Measurements from ENCODE around the gene WTIP.
"Not testable (repeated sequence)": the region's sequence is repeated elsewhere in the genome, so short reads cannot be mapped to it uniquely, and the experiment has no call there.

WTIP gene

GRCh38 chr19:34480971-34481841, at the start of gene WTIP:
Gene WTIP (plus strand): TSS chr19:34481758. CDS start chr19:34481975, 217 bp downstream.
- no peak for DNase-seq (ENCODE audit: low read depth in 4 of 4, low spot score in 1 of 4)

GRCh38 chr19:34432797-34433196, 48.8 kb upstream of the WTIP start:
- no peak for DNase-seq (ENCODE audit: low read depth in 4 of 4, low spot score in 1 of 4)

- no peak for DNase-seq (ENCODE audit: low read depth in 4 of 4, low spot score in 1 of 4)
Measured at GRCh38 chr19:34436716-34437115, 44.8 kb upstream of the WTIP start.

GRCh38 chr19:34448191-34448590, 33.4 kb upstream of the WTIP start:
- no peak for DNase-seq (ENCODE audit: low read depth in 4 of 4, low spot score in 1 of 4)

DNA sequence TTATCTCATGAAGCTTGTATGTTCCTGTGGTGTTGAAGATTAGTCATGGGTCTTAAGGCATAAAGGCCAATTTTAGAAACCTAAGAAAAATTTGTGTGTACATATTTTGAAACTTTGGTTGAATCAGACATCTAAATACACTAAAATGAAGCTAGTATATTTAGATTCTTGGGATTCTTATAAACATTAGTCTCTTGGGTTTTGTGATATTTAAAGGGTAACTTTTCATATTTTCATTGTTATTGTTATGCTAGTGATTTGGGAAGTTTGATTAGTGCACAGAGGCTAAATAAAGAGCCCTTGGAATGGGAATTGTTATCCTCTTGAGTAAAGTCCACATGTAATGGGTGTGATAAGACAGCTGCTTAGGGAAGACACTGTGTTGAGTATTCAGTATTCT, 28.8 kb upstream of the WTIP start:
- no peak for DNase-seq (ENCODE audit: low read depth in 4 of 4, low spot score in 1 of 4)

GRCh38 chr19:34454091-34454490, 27.5 kb upstream of the WTIP start:
- no peak for DNase-seq (ENCODE audit: low read depth in 4 of 4, low spot score in 1 of 4)

GRCh38 chr19:34454685-34455084, 26.9 kb upstream of the WTIP start:
- no peak for DNase-seq (ENCODE audit: low read depth in 4 of 4, low spot score in 1 of 4)

DNA sequence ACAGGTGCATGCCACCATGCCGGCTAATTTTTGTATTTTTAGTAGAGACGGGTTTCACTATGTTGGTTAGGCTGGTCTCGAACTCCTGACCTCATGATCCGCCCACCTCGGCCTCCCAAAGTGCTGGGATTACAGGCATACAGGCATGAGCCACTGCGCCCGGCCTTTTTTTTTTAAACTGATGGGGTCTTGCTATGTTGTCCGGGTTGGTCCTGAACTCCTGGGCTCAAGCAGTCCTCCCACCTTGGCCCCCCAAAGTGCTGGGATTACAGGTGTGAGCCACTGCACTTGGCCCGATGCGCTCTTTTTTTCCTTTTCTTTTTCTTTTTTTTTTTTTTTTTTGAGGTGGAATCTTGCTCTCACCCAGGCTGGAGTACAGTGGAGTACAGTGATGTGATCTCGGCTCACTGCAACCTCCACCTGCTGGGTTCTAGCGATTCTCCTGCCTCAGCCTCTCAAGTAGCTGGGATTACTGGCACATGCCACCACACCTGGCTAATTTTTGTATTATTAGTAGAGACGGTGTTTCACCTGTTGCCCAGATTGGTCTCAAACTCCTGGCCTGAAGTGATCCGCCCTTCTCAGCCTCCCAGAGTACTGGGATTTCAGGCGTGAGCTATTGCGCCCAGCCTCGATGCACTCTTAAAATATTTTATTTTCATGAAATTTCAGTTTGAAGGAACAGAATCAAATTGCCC, 25.6 kb upstream of the WTIP start:
- DNase-seq (ENCODE audit: low read depth in 4 of 4, low spot score in 1 of 4) = not testable (repeated sequence)

GRCh38 chr19:34457446-34457845, 24.1 kb upstream of the WTIP start:
- DNase-seq (ENCODE audit: low read depth in 4 of 4, low spot score in 1 of 4) = no peak

DNA sequence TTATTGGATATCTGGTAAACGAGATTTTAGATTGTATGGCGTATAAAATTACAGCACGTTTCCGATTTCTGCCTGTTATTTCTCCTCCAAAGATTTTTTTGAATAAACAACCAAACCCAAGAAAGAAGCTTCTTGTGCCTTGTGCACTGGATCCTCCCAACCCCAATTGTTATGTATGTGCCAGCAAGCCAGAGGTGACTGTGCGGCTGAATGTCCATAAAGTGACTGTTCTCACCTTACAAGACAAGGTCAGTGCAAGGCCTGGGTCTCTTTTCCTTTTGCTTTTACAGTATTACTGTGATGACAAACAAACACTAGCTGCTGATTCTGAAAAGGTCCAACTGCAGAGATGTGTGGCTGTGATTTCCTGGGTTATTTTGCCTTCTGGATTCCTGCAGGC, 22.9 kb upstream of the WTIP start:
- DNase-seq (ENCODE audit: low read depth in 4 of 4, low spot score in 1 of 4) = no peak

DNA sequence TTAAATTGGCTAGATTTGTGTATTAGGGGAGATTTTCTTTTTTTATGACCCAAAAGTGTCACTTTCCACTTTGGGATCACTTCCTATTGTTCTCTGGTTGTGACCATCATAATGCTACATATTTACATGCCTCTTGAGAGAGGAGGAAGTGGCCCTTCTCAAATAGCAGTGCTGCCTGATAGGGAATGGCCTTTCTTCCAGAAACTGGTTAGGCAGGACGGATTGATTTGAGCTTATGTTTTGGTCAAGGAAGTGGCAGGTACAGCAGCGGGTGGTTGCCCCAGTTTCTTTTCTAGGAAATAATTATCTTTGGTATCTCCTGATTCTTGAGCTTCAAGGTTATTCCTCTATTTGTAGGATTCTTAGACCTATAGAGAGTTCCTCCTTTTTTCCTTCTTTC, 21.9 kb upstream of the WTIP start:
- DNase-seq (ENCODE audit: low read depth in 4 of 4, low spot score in 1 of 4) = no peak

DNA sequence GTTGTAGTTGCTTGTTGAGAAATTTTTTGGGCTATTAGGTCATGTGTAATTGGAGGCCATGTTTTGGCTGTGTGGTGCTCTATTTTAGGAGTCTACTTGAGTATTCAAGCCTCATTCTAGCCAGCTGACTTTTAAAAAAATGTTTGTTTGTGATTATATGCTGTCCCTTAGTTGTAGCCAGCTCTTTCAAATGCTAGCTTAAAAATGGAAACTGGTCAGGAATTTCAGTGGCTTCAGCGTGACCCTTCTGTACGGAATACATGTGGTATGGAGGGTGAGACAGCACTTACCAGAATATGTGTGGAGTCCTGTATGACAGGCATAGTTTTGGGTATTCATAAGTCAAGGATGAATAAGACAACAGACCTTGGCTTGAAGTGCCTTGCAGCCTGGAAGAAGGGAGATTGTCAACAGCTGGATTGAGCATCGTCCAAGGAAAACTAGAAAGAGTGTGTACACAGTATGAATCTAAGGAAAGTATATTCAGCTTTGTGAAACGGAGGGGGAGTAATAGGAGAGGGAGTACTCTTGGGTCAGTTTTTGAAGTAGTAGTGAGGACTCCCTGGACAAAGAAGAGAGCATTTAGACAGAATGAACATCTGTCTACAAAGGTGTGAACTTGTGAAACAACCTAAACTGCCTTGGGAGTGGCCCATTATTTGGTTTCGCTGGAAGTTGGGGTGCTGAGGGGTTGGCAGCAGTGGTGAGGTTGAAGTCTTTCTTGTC, 20.0 kb upstream of the WTIP start:
- no peak for DNase-seq (ENCODE audit: low read depth in 4 of 4, low spot score in 1 of 4)

GRCh38 chr19:34464785-34465184, 16.8 kb upstream of the WTIP start:
- DNase-seq (ENCODE audit: low read depth in 4 of 4, low spot score in 1 of 4) = not testable (repeated sequence)

- DNase-seq (ENCODE audit: low read depth in 4 of 4, low spot score in 1 of 4) = no peak
Measured at GRCh38 chr19:34468409-34468808, 13.1 kb upstream of the WTIP start.

- DNase-seq (ENCODE audit: low read depth in 4 of 4, low spot score in 1 of 4) = not testable (repeated sequence)
Measured at GRCh38 chr19:34469026-34469425, 12.5 kb upstream of the WTIP start.

DNA sequence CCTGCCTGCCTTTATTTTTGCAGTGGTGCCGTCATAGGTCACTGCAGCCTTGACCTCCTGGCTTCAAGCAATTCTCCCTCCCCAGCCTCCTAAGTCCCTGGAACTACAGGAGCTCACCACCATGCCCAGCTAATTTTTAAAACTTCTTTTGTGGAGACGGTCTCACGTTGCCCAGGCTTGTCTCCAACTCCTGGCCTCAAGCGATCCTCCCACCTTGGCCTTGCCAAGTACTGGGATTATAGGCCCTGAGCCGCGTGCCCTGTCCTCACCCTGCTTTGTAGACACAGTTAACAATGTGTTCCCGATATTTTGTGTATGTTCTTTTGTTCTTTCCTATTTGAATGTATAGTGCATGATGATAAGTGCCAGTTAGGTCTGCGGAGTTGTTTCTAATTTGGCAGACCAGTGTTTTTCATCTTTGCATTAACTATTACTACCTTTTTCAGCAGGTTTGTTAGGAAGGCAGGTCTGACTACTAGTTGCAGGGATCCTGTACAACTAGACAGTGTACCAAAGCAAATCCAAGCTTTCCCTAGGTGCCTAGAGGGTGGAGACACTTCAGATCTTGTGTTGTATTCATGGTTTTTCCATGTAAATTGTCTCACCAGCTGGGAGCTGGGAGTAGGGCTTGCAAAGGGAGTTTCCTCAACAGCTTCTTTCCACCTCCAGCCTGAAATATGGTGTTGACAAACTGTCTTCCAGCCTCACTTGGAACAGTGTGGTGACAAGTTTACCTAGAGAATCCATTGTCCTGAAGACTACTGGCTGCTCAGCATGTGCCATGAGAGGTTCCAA, 9.5 kb upstream of the WTIP start:
- no peak for DNase-seq (ENCODE audit: low read depth in 4 of 4, low spot score in 1 of 4)

DNA sequence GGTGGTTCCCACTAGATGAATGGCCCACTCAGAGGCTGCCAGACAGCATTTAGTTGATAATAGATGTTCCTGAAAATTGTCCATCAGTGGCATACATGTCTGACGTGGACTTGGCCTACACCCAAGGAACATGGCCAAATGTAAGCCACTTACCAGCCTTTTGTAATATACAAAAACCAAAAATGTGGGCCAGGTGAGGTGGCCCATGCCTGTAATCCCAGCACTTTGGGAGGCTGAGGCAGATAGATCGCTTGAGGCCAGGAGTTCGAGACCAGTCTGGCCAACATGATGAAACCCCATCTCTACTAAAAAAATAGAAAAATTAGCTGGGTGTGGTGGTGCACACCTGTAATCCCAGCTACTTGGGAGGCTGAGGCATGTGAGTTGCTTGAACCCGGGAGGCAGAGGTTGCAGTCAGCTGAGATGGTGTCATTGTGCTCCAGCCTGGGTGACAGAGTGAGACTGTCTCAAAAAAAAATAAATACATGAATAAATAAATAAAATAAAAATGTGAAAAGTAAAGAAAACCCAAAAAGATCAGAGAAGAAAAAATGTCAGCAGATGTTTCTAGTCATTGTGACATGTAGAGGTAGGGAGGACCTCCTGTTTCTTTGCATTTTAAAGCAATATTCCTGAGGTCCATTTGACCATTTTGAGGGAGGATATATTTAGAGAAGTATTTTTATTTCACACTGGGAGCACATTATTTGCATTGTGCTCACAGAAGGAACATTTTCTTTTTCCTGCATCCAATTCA, 7.1 kb upstream of the WTIP start:
- no peak for DNase-seq (ENCODE audit: low read depth in 4 of 4, low spot score in 1 of 4)

GRCh38 chr19:34475026-34475974, 6.3 kb upstream of the WTIP start:
- DNase-seq (ENCODE audit: low read depth in 4 of 4, low spot score in 1 of 4) = no peak

DNA sequence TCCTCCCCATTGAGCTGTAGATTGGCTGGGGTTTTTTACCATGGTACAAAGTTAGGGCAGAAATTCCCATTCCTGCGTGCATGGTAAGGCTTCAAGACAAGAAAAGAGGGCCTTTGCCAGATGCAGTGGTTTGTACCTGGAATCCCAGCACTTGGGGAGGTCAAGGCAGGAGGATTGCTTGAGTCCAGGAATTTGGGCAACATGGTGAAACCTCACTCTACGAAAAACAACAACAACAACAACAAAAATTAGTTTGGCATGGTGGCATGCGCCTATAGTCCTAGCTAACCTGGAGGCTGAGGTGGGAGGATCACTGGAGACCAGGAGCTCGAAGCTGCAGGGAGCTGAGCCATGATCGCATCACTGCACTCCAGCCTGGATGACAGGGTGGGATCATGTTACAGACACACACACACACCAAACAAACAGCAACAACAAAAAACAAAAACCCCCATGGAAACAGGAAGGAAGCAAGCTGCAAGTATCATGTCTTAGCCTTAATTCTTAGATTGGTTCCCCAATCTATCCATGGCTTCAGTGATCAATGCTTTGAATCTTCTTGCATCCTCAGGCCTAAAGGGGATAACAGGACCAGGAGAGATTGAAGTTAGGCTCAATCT, 5.5 kb upstream of the WTIP start:
- no peak for DNase-seq (ENCODE audit: low read depth in 4 of 4, low spot score in 1 of 4)
